Neural progenitor cell (in vitro differentiated cells): ENCODE measurements around the gene NTN5.

Source experiments
- EZH2 ChIP-seq: fragments of 200-600 bp; sonication (generic); IDR thresholded peaks from 2 replicates; pipeline ENCODE4 v1.6.1; 2017; ENCODE audit warnings: antibody characterized with exemption, mild to moderate bottlenecking, moderate library complexity
- EZH2phosphoT487 ChIP-seq: fragments of 200-600 bp; sonication (generic); IDR thresholded peaks from 2 replicates; pipeline ENCODE4 v1.6.1; 2017; ENCODE audit warnings: antibody characterized with exemption
- TF ChIP-seq, protein P1 (sequence below): fragments of 200-600 bp; sonication (generic); IDR thresholded peaks from 2 replicates; pipeline ENCODE4 v1.5.1; 2017; ENCODE audit warnings: antibody characterized with exemption, mild to moderate bottlenecking

GRCh38 chr19:48687776-48688175 lies 15.0 kb upstream of the NTN5 start:
- TF ChIP-seq, protein P1, sequence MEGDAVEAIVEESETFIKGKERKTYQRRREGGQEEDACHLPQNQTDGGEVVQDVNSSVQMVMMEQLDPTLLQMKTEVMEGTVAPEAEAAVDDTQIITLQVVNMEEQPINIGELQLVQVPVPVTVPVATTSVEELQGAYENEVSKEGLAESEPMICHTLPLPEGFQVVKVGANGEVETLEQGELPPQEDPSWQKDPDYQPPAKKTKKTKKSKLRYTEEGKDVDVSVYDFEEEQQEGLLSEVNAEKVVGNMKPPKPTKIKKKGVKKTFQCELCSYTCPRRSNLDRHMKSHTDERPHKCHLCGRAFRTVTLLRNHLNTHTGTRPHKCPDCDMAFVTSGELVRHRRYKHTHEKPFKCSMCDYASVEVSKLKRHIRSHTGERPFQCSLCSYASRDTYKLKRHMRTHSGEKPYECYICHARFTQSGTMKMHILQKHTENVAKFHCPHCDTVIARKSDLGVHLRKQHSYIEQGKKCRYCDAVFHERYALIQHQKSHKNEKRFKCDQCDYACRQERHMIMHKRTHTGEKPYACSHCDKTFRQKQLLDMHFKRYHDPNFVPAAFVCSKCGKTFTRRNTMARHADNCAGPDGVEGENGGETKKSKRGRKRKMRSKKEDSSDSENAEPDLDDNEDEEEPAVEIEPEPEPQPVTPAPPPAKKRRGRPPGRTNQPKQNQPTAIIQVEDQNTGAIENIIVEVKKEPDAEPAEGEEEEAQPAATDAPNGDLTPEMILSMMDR: no peak
- no peak for TF ChIP-seq EZH2
- no peak for TF ChIP-seq EZH2phosphoT487
